Measurements from ENCODE around the gene ARL6IP5. TPM values are rescaled to one million over a fixed set of nuclear protein-coding genes. Genes with fewer than 3 reads are reported as not detected.

Gene ARL6IP5
- total RNA-seq, 4 donors from 2014 or later: 35.9 to 101 (median 63.0) TPM

DNA sequence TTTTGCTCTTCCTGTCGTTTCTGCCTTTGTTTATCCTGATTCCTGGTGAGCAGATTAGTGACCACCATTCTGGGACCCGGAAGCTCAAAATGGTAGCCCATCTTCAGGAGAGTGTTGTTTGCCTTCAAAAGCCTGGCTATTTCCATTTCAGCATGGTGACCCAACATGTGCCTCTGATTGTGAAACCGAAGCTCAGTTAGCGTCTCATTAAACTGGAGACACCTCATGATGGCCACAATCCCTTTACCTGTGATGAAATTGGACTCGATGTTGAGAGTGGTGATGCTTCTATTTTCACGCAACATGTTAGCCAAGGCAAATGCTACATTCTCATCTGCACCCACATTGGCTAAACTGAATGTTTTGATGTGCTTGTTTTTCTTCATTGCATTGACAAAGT lies 34.4 kb downstream of the ARL6IP5 start:
- intact Hi-C loops (cut with DNase I): no loop called here
- no peak for DNase-seq
- Histone ChIP-seq H3K9me3 (no peaks in the 10 kb centered on the region), H3K4me1 (peaks cover 0 to 15% (median 4%) of the 10 kb centered on the region in 3 donors), H3K27ac (no peak overlapping the region), H3K4me3 (no peak overlapping the region), H3K27me3 (no peaks in the 10 kb centered on the region), H3K36me3 (no peaks in the 10 kb centered on the region)
- TF ChIP-seq, protein P1, sequence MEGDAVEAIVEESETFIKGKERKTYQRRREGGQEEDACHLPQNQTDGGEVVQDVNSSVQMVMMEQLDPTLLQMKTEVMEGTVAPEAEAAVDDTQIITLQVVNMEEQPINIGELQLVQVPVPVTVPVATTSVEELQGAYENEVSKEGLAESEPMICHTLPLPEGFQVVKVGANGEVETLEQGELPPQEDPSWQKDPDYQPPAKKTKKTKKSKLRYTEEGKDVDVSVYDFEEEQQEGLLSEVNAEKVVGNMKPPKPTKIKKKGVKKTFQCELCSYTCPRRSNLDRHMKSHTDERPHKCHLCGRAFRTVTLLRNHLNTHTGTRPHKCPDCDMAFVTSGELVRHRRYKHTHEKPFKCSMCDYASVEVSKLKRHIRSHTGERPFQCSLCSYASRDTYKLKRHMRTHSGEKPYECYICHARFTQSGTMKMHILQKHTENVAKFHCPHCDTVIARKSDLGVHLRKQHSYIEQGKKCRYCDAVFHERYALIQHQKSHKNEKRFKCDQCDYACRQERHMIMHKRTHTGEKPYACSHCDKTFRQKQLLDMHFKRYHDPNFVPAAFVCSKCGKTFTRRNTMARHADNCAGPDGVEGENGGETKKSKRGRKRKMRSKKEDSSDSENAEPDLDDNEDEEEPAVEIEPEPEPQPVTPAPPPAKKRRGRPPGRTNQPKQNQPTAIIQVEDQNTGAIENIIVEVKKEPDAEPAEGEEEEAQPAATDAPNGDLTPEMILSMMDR (IDR thresholded peaks at IDR 0.05): no peak
- no peak for TF ChIP-seq POLR2A (IDR thresholded peaks at IDR 0.05)
- WGBS, 2 donors: 81 to 89% methylated on average over 6 of the region's 6 CpGs

DNA sequence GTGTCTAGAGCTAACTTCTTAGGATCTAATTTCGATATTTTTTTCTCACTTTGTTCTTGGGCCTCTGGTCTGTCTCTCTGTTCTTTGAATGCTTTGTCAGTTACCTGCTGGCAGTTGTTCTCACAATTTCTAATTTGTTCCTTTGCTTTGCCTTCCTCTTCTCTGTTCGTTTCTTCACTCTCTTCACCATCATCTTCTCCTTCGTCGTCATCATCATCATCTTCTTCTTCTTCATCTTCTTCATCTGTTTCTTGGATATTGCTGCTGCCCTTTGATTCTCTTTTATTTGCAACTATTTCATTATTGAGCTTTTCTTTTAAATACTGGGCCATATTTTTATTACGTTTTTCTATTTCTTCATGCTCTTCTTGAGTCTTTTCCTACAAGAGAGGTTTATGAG lies 34.9 kb downstream of the ARL6IP5 start:
- Histone ChIP-seq H3K27ac (no peak overlapping the region), H3K4me3 (no peak overlapping the region), H3K27me3 (no peaks in the 10 kb centered on the region), H3K4me1 (peaks cover 0 to 15% (median 4%) of the 10 kb centered on the region in 3 donors), H3K36me3 (no peaks in the 10 kb centered on the region), H3K9me3 (no peaks in the 10 kb centered on the region)
- WGBS, 2 donors: 85 to 89% methylated on average over 5 of the region's 5 CpGs
- TF ChIP-seq, protein P1 (IDR thresholded peaks at IDR 0.05): no peak
- no peak for TF ChIP-seq POLR2A (IDR thresholded peaks at IDR 0.05)
- intact Hi-C loops (cut with DNase I): no loop called here
- no peak for DNase-seq

DNA sequence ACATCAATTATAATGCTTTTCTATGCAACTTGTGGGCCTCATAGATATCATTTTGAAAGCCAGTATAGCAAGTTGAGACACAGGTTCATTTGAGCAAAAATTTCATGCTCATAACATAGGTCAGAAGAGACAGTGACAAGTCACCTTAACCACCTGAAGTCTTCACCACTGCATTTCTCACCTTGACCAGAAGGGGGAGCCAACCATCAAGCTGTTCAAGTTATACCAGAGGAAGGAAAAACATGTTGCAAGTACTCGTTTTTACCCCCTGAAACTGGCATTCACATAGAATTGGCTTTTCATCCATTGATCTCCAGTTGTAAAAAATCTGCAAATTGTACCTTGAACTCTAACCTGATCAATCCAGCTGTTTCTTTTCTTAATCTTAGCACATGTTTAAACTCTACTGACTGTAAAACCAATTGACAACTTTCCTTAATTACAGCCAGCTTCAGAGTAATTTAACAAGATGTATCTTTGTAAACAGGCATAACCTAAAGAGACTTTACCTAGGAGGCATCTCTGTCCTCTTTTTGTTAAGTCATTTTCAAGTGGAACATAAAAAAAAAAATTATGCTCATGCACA lies 36.2 kb downstream of the ARL6IP5 start:
- Histone ChIP-seq H3K4me1 (peaks cover 0 to 15% (median 4%) of the 10 kb centered on the region in 3 donors), H3K36me3 (no peaks in the 10 kb centered on the region), H3K27ac (peak overlapping the region in 1 of 4 donors; percentile 23), H3K9me3 (no peaks in the 10 kb centered on the region), H3K27me3 (no peaks in the 10 kb centered on the region), H3K4me3 (no peak overlapping the region)
- WGBS, 2 donors: 0% methylated on average over 1 of the region's 1 CpG
- peak; percentile 1 for DNase-seq
- intact Hi-C loops (cut with DNase I): no loop called here
- TF ChIP-seq, protein P1 (IDR thresholded peaks at IDR 0.05): peak; percentile 57 to 93 (median 86)
- no peak for TF ChIP-seq POLR2A (IDR thresholded peaks at IDR 0.05)

DNA sequence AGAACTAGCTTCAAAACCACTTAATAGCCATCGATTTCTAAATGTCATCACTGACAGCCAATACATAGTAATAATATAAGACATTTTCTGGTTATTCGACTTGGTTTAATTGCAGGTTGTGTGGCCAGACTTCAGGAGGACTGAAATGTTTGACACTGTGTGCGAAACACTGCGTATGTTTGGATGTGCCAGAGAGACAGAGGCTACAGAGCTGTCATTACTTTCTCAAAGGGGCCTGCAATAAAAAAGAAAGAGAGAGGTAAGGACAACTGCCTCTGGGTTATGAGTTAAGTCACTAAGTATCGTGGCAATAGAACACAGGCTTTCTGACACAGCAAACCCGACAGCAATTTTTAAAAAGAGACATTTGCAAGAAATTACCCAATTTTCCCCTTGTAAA lies 36.8 kb downstream of the ARL6IP5 start:
- H3K9me3 ChIP-seq: no peaks in the 10 kb centered on the region
- no peaks in the 10 kb centered on the region for H3K36me3 ChIP-seq
- no peaks in the 10 kb centered on the region for H3K27me3 ChIP-seq
- TF ChIP-seq, protein P1 (IDR thresholded peaks at IDR 0.05): no peak
- no peak for TF ChIP-seq POLR2A (IDR thresholded peaks at IDR 0.05)
- H3K27ac ChIP-seq: peak overlapping the region in 2 of 4 donors; percentile 9 to 23
- WGBS, 2 donors: 74% methylated on average over 6 of the region's 6 CpGs
- H3K4me3 ChIP-seq: no peak overlapping the region
- intact Hi-C loops (cut with DNase I): no loop called here
- no peak for DNase-seq
- H3K4me1 ChIP-seq: peaks cover 0 to 13% (median 4%) of the 10 kb centered on the region in 3 donors

DNA sequence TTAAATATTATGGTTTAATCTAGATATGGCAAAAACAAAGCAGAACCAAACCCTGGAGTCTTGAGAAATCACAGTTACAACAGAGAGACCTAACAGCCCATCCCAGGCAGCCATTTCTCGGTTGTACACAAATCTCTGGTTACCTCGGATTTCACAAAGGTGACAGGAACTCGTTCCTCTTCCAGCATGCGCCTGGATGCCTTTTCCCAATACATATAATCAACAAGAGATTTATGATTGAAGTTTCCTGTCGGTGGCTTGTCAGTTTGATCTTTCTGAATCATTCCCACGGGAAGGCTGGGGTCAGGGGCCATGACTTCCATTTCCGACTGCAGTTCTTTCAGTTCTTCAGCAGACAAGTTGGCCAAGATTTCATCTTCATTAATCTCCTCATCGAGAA lies 37.2 kb downstream of the ARL6IP5 start:
- Histone ChIP-seq H3K4me3 (no peak overlapping the region), H3K4me1 (peaks cover 0 to 9% (median 0%) of the 10 kb centered on the region in 3 donors), H3K9me3 (no peaks in the 10 kb centered on the region), H3K36me3 (no peaks in the 10 kb centered on the region), H3K27ac (peak overlapping the region in 2 of 4 donors; percentile 9 to 23), H3K27me3 (no peaks in the 10 kb centered on the region)
- WGBS, 2 donors: 52 to 59% methylated on average over 8 of the region's 8 CpGs
- intact Hi-C loops (cut with DNase I): no loop called here
- DNase-seq: no peak
- TF ChIP-seq, protein P1 (IDR thresholded peaks at IDR 0.05): no peak
- TF ChIP-seq POLR2A (IDR thresholded peaks at IDR 0.05): no peak
